ENCODE measurements around the gene PALLD. TPM values are rescaled to one million over a fixed set of nuclear protein-coding genes. Genes with fewer than 3 reads are reported as not detected.

The PALLD gene
- total and polyA plus RNA-seq, 2 donors (not counting 3 experiments of a cell fraction or from before 2014, with no cell fraction given), result 13.4 to 48.2 TPM

GRCh38 chr4:168712316-168712890 lies 215.6 kb downstream of the PALLD start:
- no peak overlapping the region for H3K4me2 ChIP-seq (ENCODE audit: insufficient read depth, low read length)
- intact Hi-C loops (cut with micrococcal nuclease), result loop anchor here (5.0 kb wide), 3 partner anchors 105 to 530 kb away; no protein-coding TSS in a partner anchor

More at GRCh38 chr4:168712316-168712890, 215.6 kb downstream of the PALLD start:
- H3K9me3 ChIP-seq (replicated peaks; ENCODE audit: control insufficient read depth, insufficient read depth, low read length), result no peaks in the 10 kb centered on the region
- FAIRE-seq (no peak), DNase-seq (ENCODE audit: low read depth, low spot score) (peak; percentile 22)
- ChIA-PET CTCF (interaction anchor here (0.8 to 7.1 kb wide), 9 partner anchors 8 to 209 kb away, joined by 3 to 78 read pairs (median 4); no protein-coding TSS in a partner anchor), POLR2A (no interaction called here)
- no peaks in the 10 kb centered on the region for H4K20me1 ChIP-seq (replicated peaks; ENCODE audit: control insufficient read depth, extremely low read depth, insufficient read depth, low read length)
- H2AFZ ChIP-seq (ENCODE audit: low read depth, low read length), result no peak overlapping the region
- TF ChIP-seq MYC (IDR thresholded peaks at IDR 0.05; ENCODE audit: low read depth, low read length) (no peak), JUN (IDR thresholded peaks at IDR 0.05; ENCODE audit: borderline replicate concordance, insufficient read depth, insufficient read length, low read depth) (no peak), MAX (IDR thresholded peaks at IDR 0.05; ENCODE audit: insufficient read depth, insufficient read length) (no peak), FOS (IDR thresholded peaks at IDR 0.05; ENCODE audit: borderline replicate concordance, insufficient read depth, low read length) (no peak), EZH2 (IDR thresholded peaks at IDR 0.05; ENCODE audit: borderline replicate concordance, low read depth, low read length, severe bottlenecking) (no peak), POLR2AphosphoS5 (IDR thresholded peaks at IDR 0.05; ENCODE audit: insufficient read depth, low read depth, low read length) (no peak), CTCF (IDR thresholded peaks at IDR 0.05; ENCODE audit: extremely low read depth in 1 of 2, insufficient read depth in 1 of 2, low read depth in 1 of 2, low read length in 2 of 2) (no peak), GATA2 (IDR thresholded peaks at IDR 0.05; ENCODE audit: insufficient read depth, insufficient read length, low read depth, low read length) (no peak), POLR2A (IDR thresholded peaks at IDR 0.05; ENCODE audit: low read depth, low read length) (no peak)
- H3K27me3 ChIP-seq (ENCODE audit: control insufficient read depth in 2 of 2, insufficient read depth in 2 of 2, low read length in 2 of 2), result no peaks in the 10 kb centered on the region
- H3K4me1 ChIP-seq (ENCODE audit: control insufficient read depth, extremely low read depth, insufficient read depth, low read length), result peaks cover 12% of the 10 kb centered on the region
- H3K9ac ChIP-seq (replicated peaks; ENCODE audit: extremely low read depth, insufficient read depth, low read length), result no peak overlapping the region
- H3K4me3 ChIP-seq (replicated peaks in 1 of 3; ENCODE audit: insufficient read depth in 1 of 3, low read depth in 1 of 3, low read length in 3 of 3), result no peak overlapping the region
- H3K36me3 ChIP-seq (ENCODE audit: control insufficient read depth in 2 of 2, extremely low read depth in 1 of 2, insufficient read depth in 2 of 2, low read length in 2 of 2), result no peaks in the 10 kb centered on the region
- H3K9me1 ChIP-seq (replicated peaks; ENCODE audit: control insufficient read depth, extremely low read depth, insufficient read depth, low read length), result no peaks in the 10 kb centered on the region
- no TSS peak for BruUV-seq (replicated peaks)
- dilution Hi-C loops (cut with MboI; ENCODE audit: extremely low pct_ligation_motif_present, low sequenced_read_pairs), result no loop called here
- no peaks in the 10 kb centered on the region for H3K79me2 ChIP-seq (ENCODE audit: control insufficient read depth, insufficient read depth, low read length)
- no peak overlapping the region for H3K27ac ChIP-seq (ENCODE audit: insufficient read depth, low read depth, low read length)

All from endothelial cell of umbilical vein (primary cell).